Spleen (tissue), 7 donors: ENCODE data around the gene EIF2B5.

Experiments
- POLR2A ChIP-seq, 3 donors: fragments of 450-650 bp; IDR thresholded peaks; one replicate each; pipeline ENCODE4 v1.5.1; 2017; ENCODE audit warnings: antibody characterized with exemption in 3 of 3, mild to moderate bottlenecking in 1 of 3
- TF ChIP-seq, protein P1 (sequence below), 11 experiments: fragments of 200-600 bp in 7 of 11; fragments of 450-650 bp in 4 of 11; sonication (generic) in 4 of 11; IDR thresholded peaks in 8 of 11; conservative IDR thresholded peaks in 3 of 11; 1 replicate in 7 of 11; 2 replicates in 4 of 11; pipeline versions ENCODE4 v1.4.0 to v1.8.0; 2016 to 2021; ENCODE audit warnings: antibody characterized with exemption in 11 of 11, inconsistent platforms in 4 of 11, mild to moderate bottlenecking in 1 of 11
- donor health status: DM: no; HTN: no; CAD: no; lungs with moderate emphysema.
- donor health status: DM: no; HTN: no; CAD: no.
- donor health status: DM: no; HTN: no; CAD: no.

DNA sequence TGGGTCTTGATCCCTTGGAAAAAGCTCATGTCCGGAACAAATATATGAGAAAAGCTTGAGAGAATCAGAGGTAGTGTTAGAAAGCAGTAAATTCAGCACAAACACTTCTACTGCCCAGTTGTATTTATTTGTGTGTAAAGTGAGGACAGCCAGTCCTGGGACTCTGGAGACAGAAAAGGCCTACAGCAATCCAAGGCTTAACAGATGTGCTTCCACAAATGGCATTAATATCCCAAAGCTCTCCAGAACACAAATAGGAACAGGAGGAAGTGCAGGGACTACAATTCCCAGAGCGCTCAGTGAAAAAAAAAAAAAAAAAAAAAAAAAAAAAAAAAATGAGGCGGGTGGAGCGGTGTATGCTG, 39.1 kb downstream of the EIF2B5 start:
- TF ChIP-seq, protein P1, sequence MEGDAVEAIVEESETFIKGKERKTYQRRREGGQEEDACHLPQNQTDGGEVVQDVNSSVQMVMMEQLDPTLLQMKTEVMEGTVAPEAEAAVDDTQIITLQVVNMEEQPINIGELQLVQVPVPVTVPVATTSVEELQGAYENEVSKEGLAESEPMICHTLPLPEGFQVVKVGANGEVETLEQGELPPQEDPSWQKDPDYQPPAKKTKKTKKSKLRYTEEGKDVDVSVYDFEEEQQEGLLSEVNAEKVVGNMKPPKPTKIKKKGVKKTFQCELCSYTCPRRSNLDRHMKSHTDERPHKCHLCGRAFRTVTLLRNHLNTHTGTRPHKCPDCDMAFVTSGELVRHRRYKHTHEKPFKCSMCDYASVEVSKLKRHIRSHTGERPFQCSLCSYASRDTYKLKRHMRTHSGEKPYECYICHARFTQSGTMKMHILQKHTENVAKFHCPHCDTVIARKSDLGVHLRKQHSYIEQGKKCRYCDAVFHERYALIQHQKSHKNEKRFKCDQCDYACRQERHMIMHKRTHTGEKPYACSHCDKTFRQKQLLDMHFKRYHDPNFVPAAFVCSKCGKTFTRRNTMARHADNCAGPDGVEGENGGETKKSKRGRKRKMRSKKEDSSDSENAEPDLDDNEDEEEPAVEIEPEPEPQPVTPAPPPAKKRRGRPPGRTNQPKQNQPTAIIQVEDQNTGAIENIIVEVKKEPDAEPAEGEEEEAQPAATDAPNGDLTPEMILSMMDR (IDR thresholded peaks at IDR 0.05 in 8 of 11, conservative IDR thresholded peaks at IDR 0.05 in 3 of 11) = no peak
- no peak for TF ChIP-seq POLR2A (IDR thresholded peaks at IDR 0.05)
